HG02943 (cell line): ENCODE results near the gene ARHGEF3.

Source experiments
- ATAC-seq: cut with Tn5 transposase; IDR thresholded peaks from one replicate; pipeline ENCODE4 v1.9.1; 2021; ENCODE audit warnings: mild to moderate bottlenecking, low read depth, moderate library complexity; ENCODE audit not compliant: unreplicated experiment

Gene ARHGEF3

DNA sequence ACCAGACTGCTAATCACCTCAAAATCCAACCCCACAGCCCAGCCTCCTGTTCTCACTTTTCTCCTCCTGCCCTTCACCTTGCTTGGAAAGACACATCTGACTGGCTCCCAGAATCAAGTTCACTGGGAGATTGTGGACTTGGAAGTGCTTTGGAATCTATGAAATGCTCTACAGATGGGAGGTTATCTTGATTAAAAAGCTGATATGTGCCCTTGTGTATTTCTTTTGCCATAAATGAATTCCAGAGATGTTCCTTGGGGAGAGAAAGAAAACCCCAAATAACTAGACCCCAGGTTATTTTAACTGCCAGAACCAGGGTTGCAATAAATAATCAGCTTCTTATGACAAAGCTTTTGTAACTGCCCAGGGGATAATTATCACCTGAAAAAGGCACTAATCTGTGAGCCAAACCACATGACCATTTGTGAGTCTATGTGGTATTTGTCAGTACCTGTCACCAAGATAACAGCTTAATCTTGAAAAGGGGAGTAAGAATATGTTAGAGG lies 21.7 kb upstream of the ARHGEF3 start:
- ATAC-seq = no peak

DNA sequence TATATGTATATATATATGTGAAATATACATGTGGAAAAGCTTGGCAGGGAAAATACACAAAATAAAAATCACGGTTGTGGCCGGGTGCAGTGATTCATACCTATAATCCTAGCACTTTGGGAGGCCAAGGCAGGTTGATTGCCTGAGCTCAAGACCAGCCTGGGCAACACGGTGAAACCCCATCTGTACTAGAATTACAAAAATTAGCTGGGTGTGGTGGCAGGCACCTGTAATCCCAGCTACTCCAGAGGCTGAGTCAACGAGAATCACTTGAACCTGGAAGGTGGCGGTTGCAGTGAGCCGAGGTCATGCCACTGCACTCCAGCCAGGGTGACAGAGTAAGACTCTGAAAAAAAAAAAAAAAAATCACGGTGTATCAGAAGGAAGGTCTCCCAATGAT lies 20.8 kb upstream of the ARHGEF3 start:
- ATAC-seq = no peak

DNA sequence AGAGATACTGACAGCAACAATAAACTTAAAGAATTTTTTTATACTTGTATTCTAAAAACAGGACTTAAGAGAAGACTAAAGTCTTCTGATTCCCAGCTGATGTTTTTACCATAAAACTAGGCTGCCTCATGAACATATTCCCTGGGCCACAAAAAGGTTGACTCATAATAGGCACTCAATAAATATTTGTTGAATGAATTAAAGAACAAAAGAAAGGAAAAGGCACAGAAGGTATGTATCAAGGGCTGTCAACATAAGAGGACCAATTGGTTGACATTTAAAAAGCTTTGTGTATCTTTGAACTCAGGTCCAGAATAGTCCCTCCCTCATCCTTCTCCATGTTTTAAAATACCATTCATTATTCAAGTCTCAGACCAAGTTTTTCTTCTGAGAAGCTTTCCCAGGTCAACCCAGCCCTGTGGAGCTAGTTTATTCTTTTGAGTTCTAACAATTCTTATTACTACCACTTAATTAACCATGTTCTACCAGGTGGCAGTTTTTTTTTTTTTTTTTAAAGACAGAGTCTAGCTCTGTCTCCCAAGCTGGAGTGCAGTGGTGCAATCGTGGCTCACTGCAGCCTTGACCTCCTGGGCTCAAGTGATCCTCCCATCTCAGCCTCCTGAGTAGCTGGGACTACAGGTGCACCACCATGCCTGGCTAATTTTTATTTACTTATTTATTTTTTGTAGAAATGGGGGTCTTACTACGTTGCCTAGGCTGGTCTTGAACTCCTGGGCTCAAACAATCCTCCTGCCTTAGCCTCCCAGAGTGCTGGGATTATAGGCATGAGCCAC lies 17.5 kb upstream of the ARHGEF3 start:
- ATAC-seq = no peak

DNA sequence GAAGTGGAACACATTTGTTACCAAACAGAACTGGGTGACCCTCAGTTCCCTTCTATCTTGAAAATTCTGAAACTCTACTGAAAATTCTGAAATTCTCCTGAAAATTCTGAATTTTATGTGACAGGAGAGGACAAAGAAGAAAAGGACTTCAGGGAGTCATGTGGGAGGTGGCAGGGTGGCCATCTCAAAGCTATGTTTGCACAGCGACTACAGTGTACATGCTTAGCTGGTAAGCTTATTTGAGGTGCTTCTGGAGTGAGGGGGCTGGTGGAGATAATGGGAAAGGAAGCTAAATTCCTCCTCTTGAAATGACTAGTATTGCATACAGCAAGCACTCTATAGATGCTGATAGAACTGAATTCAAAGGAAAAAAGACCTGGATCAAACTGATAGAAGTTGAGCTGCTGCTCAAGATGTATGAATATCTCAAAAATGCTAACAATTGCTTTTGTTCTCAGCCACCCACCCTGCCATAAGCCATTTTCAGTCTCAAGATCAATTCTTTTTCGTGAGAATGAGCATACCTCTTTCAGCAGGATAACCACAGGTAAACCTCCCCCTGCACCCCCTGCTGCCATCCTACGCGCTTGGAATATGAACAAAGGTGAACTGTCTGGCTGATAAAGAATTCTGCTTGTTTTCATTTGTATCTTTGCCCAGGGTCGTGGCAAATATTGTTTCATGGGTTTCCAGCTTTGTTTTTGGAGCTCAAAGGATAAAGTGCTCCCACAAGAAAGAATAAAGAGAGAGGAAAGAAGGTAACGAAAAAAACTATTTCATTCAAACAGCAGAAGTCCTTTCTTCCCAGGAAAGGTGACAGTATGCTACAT lies 16.6 kb upstream of the ARHGEF3 start:
- ATAC-seq = no peak

DNA sequence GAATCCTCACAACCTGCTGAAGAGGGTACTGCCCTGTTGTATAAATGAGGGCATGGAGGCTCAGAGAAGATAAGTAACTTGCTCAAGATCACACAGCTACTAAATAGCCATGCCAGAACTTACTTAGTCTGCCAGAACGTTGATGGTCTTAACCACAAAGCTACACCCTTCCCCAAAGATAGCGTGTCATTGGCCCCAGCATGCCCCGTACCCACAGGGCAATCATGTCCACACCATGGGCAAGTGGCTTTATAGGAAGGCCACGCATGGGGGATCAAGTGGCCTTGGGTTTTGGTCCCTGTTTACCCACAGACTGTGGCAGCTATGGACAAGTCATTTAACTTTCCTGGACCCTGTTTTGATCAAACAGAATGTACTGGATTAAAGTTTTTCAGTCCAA lies 15.9 kb upstream of the ARHGEF3 start:
- no peak for ATAC-seq

DNA sequence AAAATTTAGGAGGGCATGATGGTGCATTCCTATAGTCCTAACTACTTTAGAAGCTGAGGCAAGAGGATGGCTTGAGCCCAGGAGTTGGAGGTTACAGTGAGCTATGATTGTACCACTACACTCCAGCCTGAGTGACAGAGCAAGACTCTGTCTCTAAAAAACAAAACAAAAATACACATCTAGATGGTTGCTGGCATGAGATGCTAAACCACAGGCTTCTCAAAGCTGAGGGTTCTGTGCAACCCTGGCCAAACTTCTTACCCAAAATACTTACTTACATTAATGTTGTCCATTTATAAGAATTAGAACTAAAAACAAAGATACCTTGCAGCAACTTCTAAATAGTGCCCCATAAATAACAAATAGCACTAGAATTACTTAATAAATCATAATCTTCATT lies 14.3 kb upstream of the ARHGEF3 start:
- no peak for ATAC-seq

DNA sequence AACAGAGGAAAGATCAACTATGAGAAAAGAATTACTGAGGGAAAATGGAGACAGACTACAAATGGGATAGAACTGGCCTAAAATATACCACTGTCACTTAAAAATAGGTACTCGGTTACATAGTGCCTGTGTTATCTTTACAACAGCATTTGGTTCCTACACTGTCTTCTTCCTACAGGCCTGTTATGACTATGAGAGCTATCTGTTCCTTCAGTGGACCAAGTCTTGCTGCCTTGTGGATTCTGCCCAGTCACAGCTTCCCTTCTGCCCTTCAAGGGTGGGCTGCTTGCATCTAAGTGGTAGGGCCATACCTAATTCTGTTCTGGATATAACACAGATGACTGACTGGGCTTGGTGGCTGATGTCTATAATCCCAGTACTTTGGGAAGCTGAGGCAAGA lies 13.8 kb upstream of the ARHGEF3 start:
- no peak for ATAC-seq

DNA sequence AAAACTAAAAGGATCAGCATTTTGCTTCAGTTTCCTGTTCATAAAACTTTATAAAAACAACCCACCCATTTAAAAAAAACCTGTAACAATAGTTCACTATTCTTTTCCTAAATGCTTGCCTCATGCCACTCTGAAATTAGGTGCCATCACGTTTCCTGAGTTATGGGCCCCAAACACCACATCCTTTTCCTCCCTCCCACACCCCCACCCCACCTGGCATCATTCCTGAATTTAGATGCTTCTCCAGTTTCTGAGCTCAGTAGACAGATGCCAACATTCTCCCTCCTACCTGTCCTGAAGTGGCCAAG lies 11.9 kb upstream of the ARHGEF3 start:
- no peak for ATAC-seq

DNA sequence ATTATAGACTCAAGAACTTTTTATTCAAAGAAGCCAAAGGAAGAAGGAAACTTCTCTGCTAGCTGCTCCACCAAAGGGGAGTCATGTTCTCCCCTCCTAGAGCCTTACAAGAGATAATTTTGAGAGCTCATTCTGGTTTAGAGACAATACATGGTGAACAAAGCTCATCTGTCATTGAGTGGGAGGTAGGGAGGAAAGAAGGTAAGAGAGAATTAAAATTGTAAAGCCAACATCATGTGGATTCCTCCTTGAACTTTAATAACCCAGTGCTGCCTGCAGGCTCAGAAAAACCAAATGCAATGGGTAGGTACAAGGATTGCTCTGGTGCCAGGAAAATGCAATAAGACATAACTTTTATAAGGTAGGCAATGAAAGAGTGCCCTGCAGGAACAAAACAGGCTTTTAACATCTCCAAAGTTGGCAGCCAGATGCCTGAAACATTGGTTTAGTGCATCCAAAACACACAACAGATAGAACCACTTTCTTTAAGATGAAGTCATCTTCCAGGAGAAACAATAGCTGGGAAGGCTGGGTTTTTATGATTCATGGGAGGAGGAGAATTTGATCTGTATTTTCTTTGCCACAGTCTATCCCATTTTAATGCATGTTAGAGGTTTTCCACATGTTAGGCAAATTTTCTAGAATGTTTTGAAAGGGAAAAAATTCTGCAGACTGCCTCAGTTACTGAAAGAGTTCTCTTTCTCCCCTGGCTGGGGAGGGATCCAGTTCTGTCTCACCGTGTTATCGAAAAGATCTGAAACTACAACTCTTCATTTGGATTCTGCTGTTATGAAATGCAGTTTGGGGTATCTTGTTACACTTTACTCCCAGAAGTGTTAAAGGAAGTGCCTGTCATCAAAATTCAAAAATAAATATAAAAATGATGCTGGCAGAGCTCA lies 11.3 kb upstream of the ARHGEF3 start:
- no peak for ATAC-seq

DNA sequence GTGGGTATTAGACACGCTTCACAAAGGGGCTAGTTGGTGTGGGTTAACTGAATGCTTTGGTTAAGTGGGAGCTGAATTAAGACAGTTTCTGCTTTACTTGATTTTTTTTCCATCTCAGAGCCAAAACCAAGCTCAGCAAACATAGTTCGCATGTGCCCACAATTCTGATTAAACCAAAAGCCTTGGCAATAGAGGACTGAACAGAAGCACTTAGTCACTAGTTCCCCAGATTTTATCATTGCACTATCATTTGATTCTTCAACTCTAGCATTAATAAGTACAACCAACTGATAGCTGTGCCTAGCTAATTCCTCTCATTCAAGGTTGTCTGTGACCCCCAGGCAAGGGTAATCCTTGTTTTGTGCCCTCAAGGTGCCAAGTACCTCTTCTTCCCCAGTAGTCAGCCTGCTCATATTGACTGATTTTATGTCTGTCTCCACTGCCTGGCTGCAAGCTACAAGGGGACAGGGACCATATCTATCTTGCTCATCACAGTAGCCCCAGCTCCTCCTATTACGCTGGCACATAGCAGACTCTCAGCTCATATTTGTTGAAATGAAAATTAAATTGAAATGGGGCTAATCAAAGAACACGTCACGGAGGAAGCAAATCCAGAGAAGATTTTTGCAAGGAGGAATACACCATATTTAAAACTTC lies 9.9 kb upstream of the ARHGEF3 start:
- no peak for ATAC-seq

DNA sequence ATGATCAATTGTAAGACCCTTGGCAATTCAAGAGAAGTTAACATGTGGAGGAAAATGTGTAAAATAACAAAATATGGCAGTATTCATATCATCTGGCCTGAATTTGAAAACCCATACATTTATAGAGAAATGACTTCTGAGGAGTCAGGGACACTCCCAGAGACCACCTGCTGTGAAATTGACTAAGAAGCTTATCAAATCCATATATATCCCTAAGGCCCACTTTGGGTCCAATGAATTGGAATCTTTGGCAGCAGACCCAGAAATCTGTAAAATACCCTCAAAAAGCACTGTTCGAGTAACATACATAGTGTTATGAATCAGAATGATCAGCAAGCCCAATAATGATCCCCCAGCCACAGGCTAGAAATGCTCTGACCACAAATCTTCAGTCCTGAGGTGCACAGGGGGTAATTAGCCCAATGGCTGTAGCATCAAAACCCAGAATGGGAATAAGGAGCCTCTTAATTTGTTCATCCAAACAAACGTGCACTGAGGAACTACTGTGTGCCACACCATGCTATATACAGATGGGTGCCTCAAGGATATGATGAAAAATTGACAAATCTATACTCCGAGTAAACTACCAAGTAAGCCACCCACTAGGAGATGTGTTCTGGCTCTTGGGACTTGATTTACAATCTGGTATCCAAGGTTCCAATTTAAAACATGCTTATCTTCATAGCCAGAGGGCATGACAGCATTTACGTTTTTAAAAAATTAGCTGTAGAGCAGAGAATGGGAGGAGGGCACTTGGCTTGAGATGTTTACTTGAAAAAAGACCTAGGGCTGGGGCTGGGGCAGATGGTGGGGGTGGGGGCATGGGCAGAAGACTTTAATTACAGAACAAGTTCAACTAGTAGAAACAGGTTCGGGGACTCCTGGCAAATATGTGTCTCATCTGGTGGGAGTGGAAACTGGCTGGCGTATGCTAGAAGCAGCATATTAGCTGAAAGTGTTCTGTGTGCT lies 9.1 kb upstream of the ARHGEF3 start:
- no peak for ATAC-seq

DNA sequence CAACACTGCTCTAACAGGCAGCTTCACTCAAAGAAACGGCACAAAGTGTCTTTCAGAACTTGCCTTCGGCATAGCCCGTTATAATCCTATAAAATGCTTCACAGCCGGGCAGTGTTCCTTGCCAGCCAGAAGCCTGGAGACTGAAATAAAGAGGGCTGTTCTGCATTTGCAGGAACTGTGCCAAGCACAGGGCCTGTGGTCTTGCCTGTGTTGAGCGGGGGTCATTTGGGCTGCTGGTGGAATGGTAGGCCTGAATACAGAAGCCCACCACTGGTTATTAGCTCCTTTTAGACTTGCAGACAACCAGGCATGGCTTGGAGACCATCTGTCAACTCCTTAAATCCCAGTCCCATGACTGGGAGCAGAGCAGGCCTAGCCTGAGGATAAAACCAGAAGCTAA lies 4.7 kb upstream of the ARHGEF3 start:
- ATAC-seq = no peak

DNA sequence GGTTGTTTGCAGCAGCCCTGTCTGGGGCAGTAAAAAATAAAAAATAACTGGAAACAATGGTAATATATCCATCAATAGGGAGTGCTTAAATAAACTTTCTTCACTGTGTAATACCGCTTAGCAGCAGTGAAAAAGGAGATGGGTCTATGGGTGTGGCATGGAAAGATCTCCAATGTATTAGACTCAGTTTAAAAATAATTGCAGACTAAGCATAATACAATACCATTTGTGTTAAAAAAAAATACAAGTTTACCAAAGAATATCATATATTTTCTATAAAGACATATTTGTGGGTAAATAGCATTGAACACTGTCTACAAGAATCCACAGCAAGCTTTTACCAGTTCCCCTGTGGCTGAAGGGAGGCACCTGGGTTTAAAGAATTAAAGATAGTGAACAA lies 1.0 kb upstream of the ARHGEF3 start:
- no peak for ATAC-seq

DNA sequence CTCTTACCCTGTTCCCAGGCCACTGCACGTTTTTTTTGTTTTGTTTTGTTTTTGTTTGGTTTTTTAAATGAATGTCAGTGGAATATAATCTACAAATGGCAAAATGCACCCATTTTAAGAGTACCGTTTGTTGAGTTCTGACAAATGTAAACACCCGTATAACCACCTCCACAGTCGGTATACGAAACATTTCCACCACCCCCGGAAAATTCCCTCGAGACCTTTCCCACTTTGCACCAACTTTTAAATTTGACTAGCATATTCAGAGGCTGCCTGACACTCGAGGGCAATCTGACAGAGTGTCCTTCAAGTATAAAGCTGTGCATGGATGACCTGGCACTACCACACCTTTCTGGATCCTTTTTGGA lies 613 bp upstream of the ARHGEF3 start:
- no peak for ATAC-seq

DNA sequence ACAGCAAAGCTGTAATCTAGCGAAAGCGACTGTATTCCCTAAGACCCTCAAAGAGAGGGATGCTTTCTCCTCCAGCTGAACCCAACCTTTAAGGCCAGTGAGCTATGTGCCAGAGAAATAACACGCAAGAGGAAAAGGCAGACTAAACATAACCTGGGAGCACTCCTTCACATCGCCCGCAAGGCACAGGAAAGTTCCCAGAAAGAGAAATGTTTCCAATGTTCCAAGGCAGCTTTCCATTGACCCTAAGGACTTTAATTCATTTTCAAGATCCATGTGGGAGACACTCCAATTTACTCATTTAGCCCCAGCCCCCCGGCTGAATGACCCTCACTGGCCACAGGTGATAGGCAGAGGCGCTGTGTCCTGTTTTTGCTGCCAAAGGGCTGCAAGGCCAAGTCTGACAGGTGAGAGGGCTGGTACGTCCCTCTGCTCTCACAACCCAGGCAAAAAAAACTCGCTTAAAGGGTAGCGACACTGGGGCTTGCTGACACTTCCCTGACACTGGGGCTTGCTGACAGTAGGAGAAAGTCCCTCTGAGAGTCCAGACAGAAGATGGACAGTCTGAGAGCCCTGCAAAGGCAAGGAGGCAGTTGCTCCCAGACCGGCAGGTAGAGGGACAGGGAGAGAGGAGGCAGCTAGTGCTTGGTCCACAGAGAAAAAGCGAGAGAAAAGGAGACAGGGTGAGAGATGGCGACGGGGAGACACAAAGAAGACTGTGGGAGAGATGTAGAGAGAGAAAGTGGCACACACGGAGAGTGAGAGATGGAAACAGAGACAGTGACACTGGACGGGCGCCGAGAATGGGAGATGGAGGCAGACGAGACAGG lies 702 bp downstream of the ARHGEF3 start:
- ATAC-seq = no peak

DNA sequence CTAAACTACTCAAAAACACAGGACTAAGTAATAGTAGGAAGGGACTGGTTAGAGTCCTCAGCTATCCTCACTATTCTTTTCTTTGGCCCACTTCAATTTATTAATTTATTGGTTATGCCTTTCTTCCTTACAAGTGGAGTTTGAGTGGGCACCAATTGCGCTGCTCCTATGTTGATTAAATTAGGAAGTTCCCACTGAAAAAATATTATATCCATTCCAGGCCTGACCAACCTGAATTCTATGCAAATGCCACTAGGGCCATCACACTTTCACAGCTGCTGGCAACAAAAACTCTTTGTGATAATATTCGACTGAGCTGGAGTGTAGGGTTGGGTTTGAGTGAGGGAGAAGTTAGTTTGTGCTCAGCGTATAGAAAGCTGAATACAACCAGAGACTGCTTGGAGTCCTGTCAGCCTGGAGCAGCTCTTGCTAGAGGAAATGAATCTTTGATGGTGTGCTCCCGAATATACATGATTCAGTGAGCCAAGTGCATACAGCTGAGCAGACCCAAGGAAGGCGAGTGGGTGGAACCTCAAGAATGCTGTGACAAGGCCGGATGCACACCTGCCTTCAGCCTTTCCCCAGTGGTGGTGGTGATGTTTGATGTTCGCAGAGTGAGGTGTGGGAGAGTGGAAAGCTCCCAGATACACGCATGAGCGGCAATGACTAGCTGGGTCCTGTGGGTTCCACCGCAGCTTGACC lies 1.5 kb downstream of the ARHGEF3 start:
- ATAC-seq = no peak

DNA sequence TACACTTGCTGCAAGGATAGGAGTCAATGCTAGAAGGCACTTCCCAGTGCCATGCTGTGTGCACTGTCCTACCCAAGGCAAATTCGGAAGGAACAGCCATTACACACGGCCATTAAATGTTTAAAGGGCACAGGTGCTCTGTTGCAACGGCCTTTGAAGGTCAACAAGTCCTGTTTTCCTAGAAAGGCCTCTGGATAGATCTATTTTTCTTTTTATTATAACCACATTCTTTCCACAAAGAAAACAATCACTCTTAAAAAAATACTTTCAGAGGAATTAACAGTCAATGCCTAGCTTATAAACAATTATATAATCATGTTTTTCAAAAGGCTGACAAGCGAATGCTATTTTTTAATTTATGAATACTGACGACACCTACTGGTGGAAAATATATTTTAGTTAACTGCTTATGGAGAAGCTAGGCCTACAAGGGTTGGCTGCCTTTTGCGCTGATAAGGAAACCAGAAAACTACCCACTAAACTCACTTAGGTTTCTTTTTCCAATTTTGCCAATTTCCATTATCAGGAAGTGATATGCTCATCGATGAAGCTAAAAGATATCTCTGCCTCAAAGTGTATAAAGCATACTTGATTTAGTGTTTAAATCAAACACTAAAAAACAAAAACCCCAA lies 2.4 kb downstream of the ARHGEF3 start:
- ATAC-seq = no peak
